MM.1S (cell line): ENCODE data around the gene HTR1B.
A peak's percentile ranks its signal among the peaks of the same experiment; 100 is the strongest.

Experiments
- DNase-seq: peaks from one replicate; pipeline ENCODE4 v3.0.0-alpha.2; 2015
- H2AFZ ChIP-seq: fragments of 300-600 bp; sonication (generic); 2 replicates; pipeline ENCODE4 v1.6.0; 2016; ENCODE audit warnings: antibody characterized with exemption, low read length
- H3F3A ChIP-seq: fragments of 300-600 bp; sonication (generic); 2 replicates; pipeline ENCODE4 v1.6.1; 2016; ENCODE audit warnings: mild to moderate bottlenecking, antibody characterized with exemption, low read length, moderate library complexity, mixed read lengths; ENCODE audit not compliant: insufficient read depth
- H3K27ac ChIP-seq: fragments of 300-600 bp; sonication (generic); 2 replicates; pipeline ENCODE4 v1.5.1; 2016; ENCODE audit warnings: mild to moderate bottlenecking, low read length
- H3K27me3 ChIP-seq: fragments of 300-600 bp; sonication (generic); replicated peaks from 2 replicates; pipeline ENCODE4 v1.6.0; 2016; ENCODE audit warnings: low read length; ENCODE audit not compliant: insufficient read depth
- H3K36me3 ChIP-seq: fragments of 300-600 bp; sonication (generic); replicated peaks from 2 replicates; pipeline ENCODE4 v1.6.1; 2016; ENCODE audit warnings: mild to moderate bottlenecking, low read length, mixed read lengths; ENCODE audit not compliant: insufficient read depth
- H3K4me1 ChIP-seq: fragments of 300-600 bp; sonication (generic); 2 replicates; pipeline ENCODE4 v1.6.1; 2016; ENCODE audit warnings: low read length, mixed read lengths
- H3K4me2 ChIP-seq: fragments of 300-600 bp; sonication (generic); 2 replicates; pipeline ENCODE4 v1.6.0; 2016; ENCODE audit warnings: low read depth, low read length
- H3K4me3 ChIP-seq: fragments of 300-600 bp; sonication (generic); 2 replicates; pipeline ENCODE4 v1.5.1; 2016; ENCODE audit warnings: low read length, mixed read lengths
- H3K79me2 ChIP-seq: fragments of 300-600 bp; sonication (generic); 2 replicates; pipeline ENCODE4 v1.6.1; 2016; ENCODE audit warnings: mixed run types, low read length, mixed read lengths
- H3K9ac ChIP-seq: fragments of 300-600 bp; sonication (generic); 2 replicates; pipeline ENCODE4 v1.6.1; 2016; ENCODE audit warnings: low read length, mixed read lengths
- H3K9me2 ChIP-seq: fragments of 300-600 bp; sonication (generic); replicated peaks from 2 replicates; pipeline ENCODE4 v1.6.1; 2016; ENCODE audit warnings: mild to moderate bottlenecking, low read length, mixed read lengths; ENCODE audit not compliant: insufficient read depth
- H3K9me3 ChIP-seq: fragments of 300-600 bp; sonication (generic); replicated peaks from 2 replicates; pipeline ENCODE4 v1.6.1; 2016; ENCODE audit warnings: mild to moderate bottlenecking, low read length, mixed read lengths; ENCODE audit not compliant: insufficient read depth
- H4K20me1 ChIP-seq: fragments of 300-600 bp; sonication (generic); 2 replicates; pipeline ENCODE4 v1.6.1; 2016; ENCODE audit warnings: mild to moderate bottlenecking, low read length, moderate library complexity, mixed read lengths; ENCODE audit not compliant: insufficient read depth
- CTCF ChIP-seq: fragments of 300-600 bp; sonication (generic); IDR thresholded peaks from 2 replicates; pipeline ENCODE4 v1.5.1; 2016; ENCODE audit warnings: antibody characterized with exemption, low read length, mixed read lengths
- EZH2 ChIP-seq: fragments of 300-600 bp; sonication (generic); optimal IDR thresholded peaks from 2 replicates; pipeline ENCODE3; 2017; ENCODE audit warnings: low read depth, mild to moderate bottlenecking, antibody characterized with exemption, low read length, mixed read lengths
- EZH2phosphoT487 ChIP-seq: fragments of 300-600 bp; sonication (generic); IDR thresholded peaks from 2 replicates; pipeline ENCODE4 v1.6.1; 2018; ENCODE audit warnings: antibody characterized with exemption, low read length

Gene HTR1B

GRCh38 chr6:77466055-77466450 is 2.8 kb upstream of the HTR1B start:
- H3K9me2 ChIP-seq = no peaks in the 10 kb centered on the region
- H3K9me3 ChIP-seq = no peaks in the 10 kb centered on the region
- H2AFZ ChIP-seq = peak overlapping the region; percentile 82
- H3K79me2 ChIP-seq = no peaks in the 10 kb centered on the region
- H3K4me1 ChIP-seq = no peaks in the 10 kb centered on the region
- no peaks in the 10 kb centered on the region for H4K20me1 ChIP-seq
- H3K9ac ChIP-seq = peak overlapping the region; percentile 31; the same call in 1 of the 2 replicates
- peak; percentile 73 for DNase-seq
- no peaks in the 10 kb centered on the region for H3K27me3 ChIP-seq
- TF ChIP-seq EZH2phosphoT487 (no peak), EZH2 (no peak), CTCF (peak; percentile 87)
- peak overlapping the region; percentile 67 for H3K4me3 ChIP-seq
- no peak overlapping the region for H3K27ac ChIP-seq
- no peaks in the 10 kb centered on the region for H3K36me3 ChIP-seq
- H3F3A ChIP-seq = no peaks in the 10 kb centered on the region
- H3K4me2 ChIP-seq = peak overlapping the region; percentile 66; the same call in 1 of the 2 replicates

- Histone ChIP-seq H3K4me1 (no peaks in the 10 kb centered on the region), H3K4me3 (no peak overlapping the region), H3K79me2 (no peaks in the 10 kb centered on the region), H3K27ac (no peak overlapping the region), H3K9me3 (no peaks in the 10 kb centered on the region), H3K4me2 (no peak overlapping the region), H3K9ac (no peak overlapping the region), H3F3A (no peaks in the 10 kb centered on the region), H3K27me3 (no peaks in the 10 kb centered on the region), H3K36me3 (no peaks in the 10 kb centered on the region), H3K9me2 (no peaks in the 10 kb centered on the region), H4K20me1 (no peaks in the 10 kb centered on the region), H2AFZ (no peak overlapping the region)
- no peak for TF ChIP-seq EZH2
- TF ChIP-seq EZH2phosphoT487 = no peak
- TF ChIP-seq CTCF = no peak
- DNase-seq = no peak
These were observed 1.2 kb upstream of the HTR1B start for GRCh38 chr6:77464495-77464867.

- Histone ChIP-seq H3K4me1 (no peaks in the 10 kb centered on the region), H3K36me3 (no peaks in the 10 kb centered on the region), H4K20me1 (no peaks in the 10 kb centered on the region), H3K27ac (no peak overlapping the region), H3K4me3 (no peak overlapping the region), H3K79me2 (no peaks in the 10 kb centered on the region), H3K9ac (no peak overlapping the region), H3F3A (no peaks in the 10 kb centered on the region), H3K4me2 (no peak overlapping the region), H3K27me3 (no peaks in the 10 kb centered on the region), H3K9me3 (no peaks in the 10 kb centered on the region), H3K9me2 (no peaks in the 10 kb centered on the region), H2AFZ (no peak overlapping the region)
- DNase-seq = no peak
- no peak for TF ChIP-seq EZH2phosphoT487
- TF ChIP-seq EZH2 = no peak
- no peak for TF ChIP-seq CTCF
These were observed 687 bp upstream of the HTR1B start for GRCh38 chr6:77463861-77464494.
